HEK293 (cell line): ENCODE data around the gene ST6GAL1.

Experiments used
- AEBP2 ChIP-seq: fragments of 450-650 bp; formaldehyde crosslinking; IDR thresholded peaks from 2 replicates; pipeline ENCODE4 v1.5.1; 2016; ENCODE audit warnings: missing biosample characterization, missing genetic modification characterization, borderline replicate concordance
- CTCF ChIP-seq: fragments of 450-650 bp; formaldehyde crosslinking; IDR thresholded peaks from 2 replicates; pipeline ENCODE4 v1.5.1; 2016; ENCODE audit warnings: missing biosample characterization, missing genetic modification characterization
- REST ChIP-seq: fragments of 450-650 bp; formaldehyde crosslinking; IDR thresholded peaks from 2 replicates; pipeline ENCODE4 v1.5.1; 2016; ENCODE audit warnings: missing biosample characterization, missing genetic modification characterization
- ZNF777 ChIP-seq: fragments of 450-650 bp; formaldehyde crosslinking; IDR thresholded peaks from 2 replicates; pipeline ENCODE4 v1.5.1; 2017; ENCODE audit warnings: missing biosample characterization, missing genetic modification characterization, borderline replicate concordance

GRCh38 chr3:187022403-187023029 is 92.2 kb downstream of the ST6GAL1 start:
- TF ChIP-seq ZNF777 (no peak), AEBP2 (tag by site-specific recombination) (no peak), REST (no peak), CTCF (tag by site-specific recombination) (no peak)
